Superior temporal gyrus (tissue), 1 donor: ENCODE data around the gene CPD.

ENCODE experiments used
- DNase-seq: peaks from one replicate; pipeline ENCODE4 v3.0.0-alpha.2; 2016; ENCODE audit errors: extremely low spot score

Gene CPD

GRCh38 chr17:30503558-30503957 is 124.8 kb downstream of the CPD start:
- no peak for DNase-seq

GRCh38 chr17:30505868-30506417 is 127.2 kb downstream of the CPD start:
- DNase-seq = no peak

GRCh38 chr17:30506481-30506880 is 127.8 kb downstream of the CPD start:
- no peak for DNase-seq

- DNase-seq = no peak
Observed at GRCh38 chr17:30513346-30513745, 134.6 kb downstream of the CPD start.

- no peak for DNase-seq
Observed at GRCh38 chr17:30514895-30515596, 136.3 kb downstream of the CPD start.

GRCh38 chr17:30517786-30518185 is 139.1 kb downstream of the CPD start:
- DNase-seq = no peak

GRCh38 chr17:30519166-30519565 is 140.4 kb downstream of the CPD start:
- no peak for DNase-seq
